ENCODE results near the gene ANTKMT. TPM values are rescaled to one million over a fixed set of nuclear protein-coding genes. Genes with fewer than 3 reads are reported as not detected.

The ANTKMT gene
- total and polyA plus RNA-seq, 9 donors = 13.2 to 43.9 (median 21.9) TPM; not detected in 1

DNA sequence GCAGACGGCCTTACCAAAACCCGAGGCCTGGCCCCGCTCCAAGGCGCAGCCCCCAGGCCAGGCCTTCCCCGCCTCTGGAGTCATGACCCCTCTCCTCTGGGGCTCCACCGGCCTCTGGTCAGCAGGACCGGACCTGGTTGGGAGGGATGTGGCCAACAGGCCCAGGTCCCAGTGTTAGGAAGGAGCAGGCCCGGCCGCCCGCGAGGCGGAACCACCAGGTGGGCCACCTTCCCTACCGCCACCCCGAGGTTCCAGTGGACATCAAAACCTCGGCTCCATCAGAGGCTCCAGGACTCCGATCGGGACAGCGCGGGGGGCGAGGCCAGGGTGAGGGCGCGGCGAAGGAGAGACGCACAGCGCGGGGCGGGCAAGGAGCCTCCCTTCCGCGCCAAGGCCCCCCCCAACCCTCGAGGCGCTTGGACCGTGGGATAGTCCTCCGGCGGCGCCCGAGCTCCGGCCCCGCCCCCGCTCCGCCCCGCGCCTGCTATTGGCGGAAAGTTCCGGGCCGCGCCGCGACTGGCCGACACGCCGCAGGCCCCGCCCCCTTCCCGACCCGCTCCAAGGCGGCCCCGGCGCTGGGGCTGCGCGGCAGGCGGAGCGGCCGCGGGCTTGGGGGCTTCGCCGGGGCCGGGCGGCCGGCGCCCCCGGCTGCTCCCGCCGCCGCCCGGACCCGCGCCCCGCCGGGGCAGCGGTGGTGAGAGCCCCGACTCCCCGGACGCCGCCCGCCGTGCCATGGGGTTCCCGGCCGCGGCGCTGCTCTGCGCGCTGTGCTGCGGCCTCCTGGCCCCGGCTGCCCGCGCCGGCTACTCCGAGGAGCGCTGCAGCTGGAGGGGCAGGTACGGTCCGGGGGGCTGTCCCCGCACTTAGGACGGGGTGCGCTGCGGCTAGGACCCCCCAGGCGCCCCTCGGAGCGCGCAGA is 6.1 kb upstream of the ANTKMT start, which contains the start of gene METRN:
TSS of gene METRN (plus strand) at position 561 of the 919 bp plus-strand sequence. CDS start at position 733, 172 bp downstream.
- 2 to 4% (median 4%) methylated on average over 61 to 108 of the region's 108 CpGs for WGBS, 3 donors
- H3K27me3 ChIP-seq = no peaks in the 10 kb centered on the region
- DNase-seq = peak; percentile 84 to 94 (median 92)
- intact Hi-C loops (cut with DNase I) = loop anchor here in 1 of 4 donors (5.0 kb wide), 1 partner anchor 382 kb away; the partner anchor contains the start of gene C1QTNF8
- TF ChIP-seq POLR2A (IDR thresholded peaks at IDR 0.05) (no peak), EP300 (IDR thresholded peaks at IDR 0.05) (no peak)
- TF ChIP-seq, protein P1, sequence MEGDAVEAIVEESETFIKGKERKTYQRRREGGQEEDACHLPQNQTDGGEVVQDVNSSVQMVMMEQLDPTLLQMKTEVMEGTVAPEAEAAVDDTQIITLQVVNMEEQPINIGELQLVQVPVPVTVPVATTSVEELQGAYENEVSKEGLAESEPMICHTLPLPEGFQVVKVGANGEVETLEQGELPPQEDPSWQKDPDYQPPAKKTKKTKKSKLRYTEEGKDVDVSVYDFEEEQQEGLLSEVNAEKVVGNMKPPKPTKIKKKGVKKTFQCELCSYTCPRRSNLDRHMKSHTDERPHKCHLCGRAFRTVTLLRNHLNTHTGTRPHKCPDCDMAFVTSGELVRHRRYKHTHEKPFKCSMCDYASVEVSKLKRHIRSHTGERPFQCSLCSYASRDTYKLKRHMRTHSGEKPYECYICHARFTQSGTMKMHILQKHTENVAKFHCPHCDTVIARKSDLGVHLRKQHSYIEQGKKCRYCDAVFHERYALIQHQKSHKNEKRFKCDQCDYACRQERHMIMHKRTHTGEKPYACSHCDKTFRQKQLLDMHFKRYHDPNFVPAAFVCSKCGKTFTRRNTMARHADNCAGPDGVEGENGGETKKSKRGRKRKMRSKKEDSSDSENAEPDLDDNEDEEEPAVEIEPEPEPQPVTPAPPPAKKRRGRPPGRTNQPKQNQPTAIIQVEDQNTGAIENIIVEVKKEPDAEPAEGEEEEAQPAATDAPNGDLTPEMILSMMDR (IDR thresholded peaks at IDR 0.05) = no peak
- H3K27ac ChIP-seq = no peak within 1 kb of the TSS
- no peaks in the 10 kb centered on the region for H3K9me3 ChIP-seq
- H3K36me3 ChIP-seq = no peaks in the 10 kb centered on the region
- H3K4me1 ChIP-seq (ENCODE audit: insufficient read depth) = peaks cover 19% of the 10 kb centered on the region
- H3K4me3 ChIP-seq = peak within 1 kb of the TSS; percentile 46

DNA sequence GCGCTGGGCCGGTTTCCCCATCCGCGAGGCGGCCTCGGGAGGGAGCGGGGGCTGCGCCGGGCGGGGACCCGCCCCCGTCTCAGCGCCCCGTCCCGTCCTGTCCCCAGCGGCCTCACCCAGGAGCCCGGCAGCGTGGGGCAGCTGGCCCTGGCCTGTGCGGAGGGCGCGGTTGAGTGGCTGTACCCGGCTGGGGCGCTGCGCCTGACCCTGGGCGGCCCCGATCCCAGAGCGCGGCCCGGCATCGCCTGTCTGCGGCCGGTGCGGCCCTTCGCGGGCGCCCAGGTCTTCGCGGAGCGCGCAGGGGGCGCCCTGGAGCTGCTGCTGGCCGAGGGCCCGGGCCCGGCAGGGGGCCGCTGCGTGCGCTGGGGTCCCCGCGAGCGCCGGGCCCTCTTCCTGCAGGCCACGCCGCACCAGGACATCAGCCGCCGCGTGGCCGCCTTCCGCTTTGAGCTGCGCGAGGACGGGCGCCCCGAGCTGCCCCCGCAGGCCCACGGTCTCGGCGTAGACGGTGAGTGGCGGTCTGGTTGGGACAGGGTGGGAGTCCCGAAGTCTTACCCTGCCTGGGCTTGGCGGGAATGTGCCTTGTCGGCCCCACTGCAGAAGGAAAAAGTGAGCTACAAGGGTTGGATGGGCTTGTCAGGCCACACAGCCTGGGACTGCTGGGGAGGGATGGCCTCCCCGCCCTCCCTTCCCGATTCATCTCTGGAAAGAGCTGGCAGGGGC is 5.3 kb upstream of the ANTKMT start:
- H3K36me3 ChIP-seq = no peaks in the 10 kb centered on the region
- DNase-seq = no peak
- intact Hi-C loops (cut with DNase I) = no loop called here
- H3K27ac ChIP-seq = no peak overlapping the region
- peaks cover 24% of the 10 kb centered on the region for H3K4me1 ChIP-seq (ENCODE audit: insufficient read depth)
- no peaks in the 10 kb centered on the region for H3K27me3 ChIP-seq
- TF ChIP-seq POLR2A (IDR thresholded peaks at IDR 0.05) = no peak
- WGBS, 3 donors = 1 to 3% (median 2%) methylated on average over 45 to 74 of the region's 74 CpGs
- H3K4me3 ChIP-seq = peak overlapping the region; percentile 46
- H3K9me3 ChIP-seq = no peaks in the 10 kb centered on the region

- intact Hi-C loops (cut with DNase I) = no loop called here
- Histone ChIP-seq H3K36me3 (no peaks in the 10 kb centered on the region), H3K4me1 (ENCODE audit: insufficient read depth) (peaks cover 24% of the 10 kb centered on the region), H3K27me3 (no peaks in the 10 kb centered on the region), H3K27ac (no peak overlapping the region), H3K9me3 (no peaks in the 10 kb centered on the region), H3K4me3 (peak overlapping the region; percentile 46)
- WGBS, 3 donors = 13 to 17% (median 16%) methylated on average over 12 of the region's 12 CpGs
- DNase-seq = no peak
- TF ChIP-seq EP300 (IDR thresholded peaks at IDR 0.05) (no peak), POLR2A (IDR thresholded peaks at IDR 0.05) (no peak)
- TF ChIP-seq, protein P1 (IDR thresholded peaks at IDR 0.05) = no peak
Observed at GRCh38 chr16:716200-716568, 4.8 kb upstream of the ANTKMT start.

DNA sequence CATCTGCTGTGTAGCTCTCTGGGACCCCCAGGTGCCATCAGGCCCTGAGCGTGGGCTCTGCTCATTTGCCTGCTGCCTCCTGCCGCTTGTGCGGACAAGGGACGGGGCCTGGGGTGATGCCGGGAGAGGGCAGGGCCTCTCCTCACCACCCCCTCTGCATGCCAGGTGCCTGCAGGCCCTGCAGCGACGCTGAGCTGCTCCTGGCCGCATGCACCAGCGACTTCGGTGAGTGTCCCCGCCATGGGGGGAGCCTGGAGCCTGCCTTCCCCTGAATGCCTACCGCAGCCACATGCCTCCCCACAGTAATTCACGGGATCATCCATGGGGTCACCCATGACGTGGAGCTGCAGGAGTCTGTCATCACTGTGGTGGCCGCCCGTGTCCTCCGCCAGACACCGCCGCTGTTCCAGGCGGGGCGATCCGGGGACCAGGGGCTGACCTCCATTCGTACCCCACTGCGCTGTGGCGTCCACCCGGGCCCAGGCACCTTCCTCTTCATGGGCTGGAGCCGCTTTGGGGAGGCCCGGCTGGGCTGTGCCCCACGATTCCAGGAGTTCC is 4.1 kb upstream of the ANTKMT start:
- Histone ChIP-seq H3K9me3 (no peaks in the 10 kb centered on the region), H3K4me1 (ENCODE audit: insufficient read depth) (peaks cover 29% of the 10 kb centered on the region), H3K27me3 (no peaks in the 10 kb centered on the region), H3K36me3 (no peaks in the 10 kb centered on the region), H3K27ac (no peak overlapping the region), H3K4me3 (no peak overlapping the region)
- 86 to 95% (median 93%) methylated on average over 25 to 29 of the region's 29 CpGs for WGBS, 3 donors
- DNase-seq = no peak
- intact Hi-C loops (cut with DNase I) = no loop called here
- TF ChIP-seq POLR2A (IDR thresholded peaks at IDR 0.05) (no peak), EP300 (IDR thresholded peaks at IDR 0.05) (no peak)
- TF ChIP-seq, protein P1 (IDR thresholded peaks at IDR 0.05) = no peak
